Middle frontal gyrus (tissue), 1 donor: ENCODE results near the gene NCOA5.

Experiments used
- DNase-seq: peaks from one replicate; pipeline ENCODE4 v3.0.0-alpha.2; 2015; ENCODE audit warnings: low spot score; ENCODE audit errors: extremely low spot score

The NCOA5 gene

GRCh38 chr20:46063151-46063550, 26.6 kb downstream of the NCOA5 start:
- DNase-seq, result no peak

- no peak for DNase-seq
Observed at GRCh38 chr20:46062621-46063020, 27.1 kb downstream of the NCOA5 start.

GRCh38 chr20:46062151-46062550, 27.6 kb downstream of the NCOA5 start:
- no peak for DNase-seq

GRCh38 chr20:46060975-46061374, 28.8 kb downstream of the NCOA5 start:
- DNase-seq, result no peak

GRCh38 chr20:46060301-46060881, 29.4 kb downstream of the NCOA5 start:
- DNase-seq, result no peak

GRCh38 chr20:46058599-46059281, 31.0 kb downstream of the NCOA5 start:
- no peak for DNase-seq

GRCh38 chr20:46057856-46058598, 31.7 kb downstream of the NCOA5 start:
- DNase-seq, result peak; percentile 27

GRCh38 chr20:46056970-46057855, 32.5 kb downstream of the NCOA5 start:
- no peak for DNase-seq

GRCh38 chr20:46056027-46056833, 33.5 kb downstream of the NCOA5 start:
- DNase-seq, result no peak

- DNase-seq, result no peak
Observed at GRCh38 chr20:46055269-46055668, 34.5 kb downstream of the NCOA5 start.

- DNase-seq, result no peak
Observed at GRCh38 chr20:46054606-46055005, 35.2 kb downstream of the NCOA5 start.

- no peak for DNase-seq
Observed at GRCh38 chr20:46053416-46053815, 36.3 kb downstream of the NCOA5 start.

GRCh38 chr20:46051556-46052308, 38.0 kb downstream of the NCOA5 start:
- DNase-seq, result no peak

GRCh38 chr20:46050885-46051284, 38.9 kb downstream of the NCOA5 start:
- DNase-seq, result no peak

GRCh38 chr20:46050444-46050843, 39.3 kb downstream of the NCOA5 start:
- no peak for DNase-seq

GRCh38 chr20:46049815-46050214, 39.9 kb downstream of the NCOA5 start:
- no peak for DNase-seq

GRCh38 chr20:46049190-46049589, 40.6 kb downstream of the NCOA5 start:
- DNase-seq, result no peak

- no peak for DNase-seq
Observed at GRCh38 chr20:46047821-46048220, 41.9 kb downstream of the NCOA5 start.

- no peak for DNase-seq
Observed at GRCh38 chr20:46046588-46047310, 43.0 kb downstream of the NCOA5 start.
